Kidney tubule cell (primary cell): ENCODE results near the gene CHAT.

ENCODE experiments used
- DNase-seq: peaks from one replicate; pipeline ENCODE4 v3.0.0-alpha.2; 2018; ENCODE audit warnings: low spot score

Gene CHAT

DNA sequence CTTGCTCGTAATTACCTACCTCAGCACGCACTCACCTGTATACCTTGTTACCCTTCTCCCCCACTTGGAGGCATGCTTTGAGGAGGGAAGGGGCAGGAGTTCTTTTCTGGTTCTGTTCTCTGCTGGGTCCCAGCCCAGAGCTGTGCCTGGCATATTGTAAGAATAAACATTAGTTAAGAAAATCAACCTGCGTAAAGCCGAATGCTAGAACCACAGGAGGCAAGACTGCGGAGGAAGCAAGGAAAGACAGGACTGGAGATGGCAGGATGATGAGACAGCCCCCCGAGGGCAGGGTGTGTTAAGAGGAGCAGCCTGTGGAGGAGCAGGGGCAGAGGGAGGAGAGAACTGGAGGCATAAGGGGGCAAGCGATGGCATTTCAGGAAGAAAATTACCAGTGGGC, 75.1 kb downstream of the CHAT start:
- DNase-seq: no peak

- DNase-seq: no peak
Observed at GRCh38 chr10:49689882-49690510, 76.2 kb downstream of the CHAT start.

DNA sequence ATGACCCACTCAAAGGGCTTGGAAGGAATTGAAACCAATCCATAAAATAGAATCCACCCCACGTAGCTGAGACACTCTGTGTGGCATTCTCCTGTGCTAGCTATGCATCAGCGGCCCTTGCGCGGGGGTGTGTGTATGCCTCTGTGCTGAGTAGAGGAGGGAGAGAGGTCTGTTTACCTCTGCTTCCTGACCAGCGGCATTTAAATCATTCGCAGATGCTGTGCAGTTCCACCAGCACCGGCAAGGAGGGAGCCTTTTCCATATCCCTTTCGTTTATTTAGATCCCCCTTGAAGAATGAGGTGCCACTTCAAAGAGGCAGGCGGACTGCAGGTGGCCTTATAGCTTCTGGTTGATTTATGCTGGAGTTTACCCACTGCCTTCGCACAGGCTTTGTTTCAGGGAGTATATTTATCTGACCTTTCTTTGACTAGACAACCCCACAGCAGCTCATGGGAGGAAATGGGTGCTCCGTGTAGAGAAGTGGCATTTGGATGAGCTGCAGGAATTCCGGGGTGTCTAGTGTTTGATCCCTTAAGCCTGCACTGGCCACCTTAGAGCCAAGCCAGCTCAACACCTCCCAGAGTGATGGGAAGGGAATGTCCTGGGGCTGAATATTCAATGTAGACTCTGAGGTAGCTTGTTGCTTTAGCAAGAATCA, 77.0 kb downstream of the CHAT start:
- DNase-seq: peak; percentile 7

DNA sequence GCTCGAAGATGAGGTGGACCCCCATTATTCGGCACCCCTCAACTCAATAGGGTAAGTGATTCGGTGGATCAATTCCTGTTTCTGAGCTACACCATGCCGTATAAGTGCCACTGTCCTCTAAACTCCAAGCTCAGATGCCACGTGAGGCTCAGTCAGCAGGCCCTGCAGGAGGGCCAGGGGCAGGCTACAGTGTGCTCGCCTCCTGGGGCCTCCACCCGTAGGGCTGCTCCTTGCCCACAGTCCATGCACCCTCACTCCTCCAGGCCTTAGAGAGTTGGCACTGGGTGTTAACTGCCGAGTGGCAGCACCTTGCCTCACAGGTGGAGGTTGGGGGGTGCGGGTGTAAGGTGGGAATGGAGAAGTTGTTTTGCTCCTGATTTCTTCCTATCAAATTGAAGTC, 77.8 kb downstream of the CHAT start:
- DNase-seq: no peak

GRCh38 chr10:49694466-49694865, 80.6 kb downstream of the CHAT start:
- no peak for DNase-seq

DNA sequence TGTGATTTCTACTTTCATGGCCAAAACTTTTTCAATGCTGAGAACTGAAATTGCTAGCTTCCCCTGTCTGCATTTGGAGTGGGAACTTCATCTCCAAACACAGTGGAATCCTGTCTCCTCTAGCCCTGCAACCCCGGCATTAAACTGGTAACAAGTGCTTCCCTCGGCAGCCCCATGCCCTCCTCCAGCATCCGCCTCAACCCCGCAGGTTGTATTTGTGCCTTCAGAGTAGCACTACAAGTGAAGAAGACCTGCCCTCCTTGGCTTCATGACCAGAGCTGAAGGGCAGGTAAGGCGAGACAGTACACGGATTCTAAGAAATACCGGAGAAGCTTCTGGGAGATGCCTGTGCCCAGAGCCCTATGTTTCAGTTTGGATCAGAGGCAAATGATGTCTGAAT, 82.5 kb downstream of the CHAT start:
- no peak for DNase-seq

DNA sequence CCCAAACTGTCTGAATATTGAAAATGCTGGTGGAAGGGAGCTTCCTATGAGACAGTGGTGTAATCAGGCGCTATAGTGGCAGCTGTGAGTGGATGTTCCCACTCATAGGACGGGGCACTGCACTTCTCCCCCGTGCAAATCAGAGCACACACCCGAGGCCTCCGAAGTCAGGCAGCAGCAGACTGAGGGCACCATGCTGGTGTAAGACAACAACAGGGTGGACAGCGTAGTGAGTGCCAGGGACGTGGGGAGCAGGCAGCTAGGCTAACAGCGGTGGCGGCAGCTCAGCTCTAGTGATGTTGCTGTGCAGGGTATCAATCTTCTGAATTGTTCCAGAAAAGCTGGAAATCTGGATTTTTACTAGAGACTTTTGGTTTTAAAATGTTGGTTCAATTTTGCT, 84.8 kb downstream of the CHAT start:
- DNase-seq: no peak

DNA sequence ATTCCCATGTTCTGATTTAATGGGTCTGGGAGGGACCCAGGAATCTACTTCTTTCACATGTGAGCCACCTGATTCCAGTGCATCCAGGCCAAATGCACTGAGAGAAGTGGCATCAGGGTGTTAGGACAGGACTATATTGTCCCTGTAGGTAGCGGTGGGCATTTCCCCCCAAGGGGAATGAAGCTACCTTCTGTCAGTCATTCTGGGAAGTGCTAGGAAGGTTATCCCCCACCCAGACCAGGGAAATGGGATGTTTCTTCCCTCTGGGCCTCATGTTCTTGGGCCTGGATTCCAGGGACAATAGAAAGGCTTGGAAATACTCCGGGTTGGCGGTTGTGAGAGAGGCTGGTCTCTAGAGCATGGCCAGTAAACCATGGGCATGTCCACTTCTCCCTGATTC, 86.4 kb downstream of the CHAT start:
- no peak for DNase-seq

- DNase-seq: no peak
Observed at GRCh38 chr10:49700997-49701396, 87.2 kb downstream of the CHAT start.

- DNase-seq: no peak
Observed at GRCh38 chr10:49707585-49707984, 93.7 kb downstream of the CHAT start.

DNA sequence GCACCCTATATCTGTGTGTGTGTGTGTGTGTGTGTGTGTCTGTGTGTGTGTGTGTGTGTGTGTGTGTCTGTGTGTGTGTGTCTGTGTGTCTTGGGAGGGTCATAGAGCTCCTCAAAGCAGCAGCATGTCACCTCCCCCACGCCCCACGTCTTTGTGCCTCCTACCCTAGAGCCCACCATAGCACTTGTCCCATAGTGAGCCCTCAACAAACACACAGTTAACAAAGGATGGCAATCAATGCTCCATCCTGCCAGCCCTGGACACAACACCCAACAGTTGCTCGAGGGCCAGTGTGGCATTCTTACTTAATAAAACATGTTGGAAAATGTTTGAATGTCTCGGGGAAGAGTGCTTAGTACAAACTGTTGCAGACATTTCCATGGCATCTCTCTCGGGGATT, 96.1 kb downstream of the CHAT start:
- no peak for DNase-seq

- DNase-seq: no peak
Observed at GRCh38 chr10:49710966-49711365, 97.1 kb downstream of the CHAT start.

- DNase-seq: no peak
Observed at GRCh38 chr10:49711481-49711880, 97.6 kb downstream of the CHAT start.

GRCh38 chr10:49713266-49713665, 99.4 kb downstream of the CHAT start:
- no peak for DNase-seq
